GM20000 (cell line): Measurements from ENCODE around the gene FAS.

Experiments used
- DNase-seq: peaks from one replicate; pipeline ENCODE4 v3.0.0; 2012; ENCODE audit warnings: low spot score
- CTCF ChIP-seq: IDR thresholded peaks from 2 replicates; pipeline ENCODE4 v1.5.1; 2012; ENCODE audit warnings: mild to moderate bottlenecking, control low read depth; ENCODE audit errors: extremely low read depth, missing control alignments

Gene FAS

DNA sequence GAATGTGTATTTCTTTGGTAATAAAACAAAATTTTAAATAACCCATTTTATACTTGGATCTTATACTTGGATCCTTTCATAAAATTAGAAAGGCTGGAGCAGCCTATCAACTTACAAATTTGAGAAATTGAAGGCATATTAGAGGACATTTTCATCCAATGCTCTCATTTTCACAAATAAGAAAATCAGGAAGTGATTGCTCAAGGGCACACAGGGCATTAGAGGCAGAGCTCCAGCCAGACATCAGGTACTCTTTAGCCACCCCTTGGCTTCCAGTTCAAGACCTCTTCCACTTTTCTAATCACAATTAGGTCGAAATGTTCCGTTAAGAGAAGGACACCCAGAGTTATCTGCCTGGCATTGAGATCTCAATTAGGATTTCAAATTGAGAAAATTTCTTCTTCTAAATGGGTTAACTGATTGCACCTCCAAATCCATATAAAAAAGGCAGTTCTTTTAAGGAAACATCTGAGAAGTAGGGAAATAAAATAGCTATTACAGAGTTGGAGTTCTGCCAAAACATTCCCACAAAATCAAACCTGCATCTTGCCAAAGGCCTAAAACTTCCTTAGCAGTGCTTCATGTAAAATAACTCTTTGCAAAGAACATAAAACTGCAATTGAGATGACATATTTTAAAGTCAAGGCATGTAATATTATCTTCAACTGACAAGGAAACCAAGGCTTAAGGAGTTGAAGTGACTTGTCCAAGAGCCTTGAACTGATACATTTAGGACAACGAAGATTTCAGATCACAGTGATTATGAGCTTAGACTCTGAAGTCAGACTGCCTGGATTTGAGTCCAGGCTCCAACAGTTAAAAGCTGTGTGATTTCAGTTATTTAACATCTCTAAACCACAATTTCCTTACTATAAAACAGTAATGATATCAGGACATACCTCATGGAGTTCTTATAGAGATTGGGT is 40.4 kb upstream of the FAS start:
- TF ChIP-seq CTCF, result no peak
- DNase-seq, result no peak

DNA sequence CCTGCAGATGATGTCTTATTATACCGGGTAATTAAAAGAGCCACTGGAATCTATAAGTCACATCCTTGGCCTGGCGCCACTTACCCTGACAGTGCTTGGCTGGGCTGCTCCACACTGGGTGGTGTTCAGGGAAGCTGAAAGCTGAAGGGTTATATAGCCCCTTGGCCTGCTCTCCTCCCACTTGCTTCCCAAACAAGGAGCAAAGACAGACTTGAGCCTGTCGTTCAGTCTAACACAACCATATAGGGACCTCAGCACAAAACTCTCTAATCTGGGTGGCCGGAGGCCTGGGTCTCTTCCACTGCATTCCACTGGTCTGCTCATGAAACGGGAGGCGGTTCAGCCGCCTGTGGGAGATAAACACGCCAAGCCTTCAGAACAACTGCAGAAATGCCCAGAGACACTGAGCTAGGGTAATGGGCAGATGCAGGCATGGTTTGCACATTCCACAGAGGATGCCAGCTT is 37.9 kb upstream of the FAS start, which contains the start of gene ACTA2:
Gene ACTA2 (minus strand): TSS at position 127 of the 465 bp plus-strand sequence. CDS start 3,843 bp downstream, outside the sequence.
- TF ChIP-seq CTCF, result no peak
- no peak for DNase-seq

- TF ChIP-seq CTCF, result no peak
Measured at GRCh38 chr10:88953662-88954061, 36.9 kb upstream of the FAS start.

GRCh38 chr10:88954458-88955083 is 36.0 kb upstream of the FAS start:
- TF ChIP-seq CTCF, result no peak
- DNase-seq, result no peak

More at GRCh38 chr10:88953662-88954061, 36.9 kb upstream of the FAS start:
- DNase-seq, result no peak

DNA sequence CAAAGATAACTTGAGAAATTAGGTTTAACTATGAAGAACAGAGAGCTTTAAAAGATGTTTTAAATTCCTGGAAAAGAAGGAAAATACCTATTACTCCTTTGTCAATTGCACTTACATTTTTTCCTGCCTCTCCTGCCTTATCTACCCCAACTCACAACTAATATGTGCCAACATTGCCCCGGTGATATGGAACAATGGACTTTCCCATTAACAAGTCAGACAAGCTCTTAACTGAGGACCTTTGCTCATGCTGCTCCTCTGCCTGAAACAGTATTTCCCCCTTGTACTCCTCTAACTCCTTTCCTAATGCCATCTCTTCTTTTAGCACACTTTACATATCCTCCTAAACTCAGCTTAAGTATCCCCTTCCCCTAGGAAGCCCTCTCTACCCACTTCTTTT is 33.2 kb upstream of the FAS start:
- DNase-seq, result no peak
- no peak for TF ChIP-seq CTCF

GRCh38 chr10:88958721-88959120 is 31.9 kb upstream of the FAS start:
- no peak for DNase-seq
- TF ChIP-seq CTCF, result no peak

DNA sequence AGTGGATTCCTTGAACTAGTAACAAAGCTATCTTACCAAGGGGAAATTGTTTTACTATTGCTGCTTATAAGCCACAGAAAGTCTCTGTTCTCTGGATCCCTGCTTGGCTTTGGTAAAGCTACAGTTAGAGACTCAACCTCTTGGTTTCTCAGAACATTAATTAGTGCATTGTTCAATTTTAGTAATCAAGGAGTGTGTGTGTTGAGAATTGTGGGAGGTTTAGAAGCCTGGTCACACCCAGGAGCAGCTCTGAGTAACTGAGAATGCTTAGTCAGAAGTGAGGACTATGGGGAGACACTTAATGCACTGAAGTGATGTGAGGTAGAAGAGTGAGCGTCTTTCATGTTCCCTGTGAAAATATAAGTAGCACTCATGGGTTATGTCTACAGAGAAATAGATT is 29.8 kb upstream of the FAS start:
- no peak for DNase-seq
- no peak for TF ChIP-seq CTCF
